GM12874 (cell line): ENCODE results near the gene FNDC10.

Experiments
- CTCF ChIP-seq: IDR thresholded peaks from 2 replicates; pipeline ENCODE4 v1.5.1; 2011; ENCODE audit warnings: low read depth, mild to moderate bottlenecking, control low read depth, low read length, moderate library complexity; ENCODE audit not compliant: insufficient read depth

FNDC10 gene

GRCh38 chr1:1550591-1551432 lies 49.1 kb downstream of the FNDC10 start:
- TF ChIP-seq CTCF = peak; percentile 32; the same call in 1 of the 2 replicates

- no peak for TF ChIP-seq CTCF
Measured at GRCh38 chr1:1550087-1550486, 49.8 kb downstream of the FNDC10 start.

- no peak for TF ChIP-seq CTCF
Measured at GRCh38 chr1:1548591-1548990, 51.3 kb downstream of the FNDC10 start.
